H9 (cell line): ENCODE data around the gene TCF25. TPM values are rescaled to one million over a fixed set of nuclear protein-coding genes. Genes with fewer than 3 reads are reported as not detected.

Experiments
- DNase-seq: peaks from one replicate; pipeline ENCODE4 v3.0.0-alpha.2; 2017
- H2AFZ ChIP-seq: one replicate; pipeline ENCODE4 v1.6.1; 2013; ENCODE audit warnings: mild to moderate bottlenecking, low read length, control low read depth, moderate library complexity
- H2AK5ac ChIP-seq: 2 replicates; pipeline ENCODE4 v1.6.1; 2013; ENCODE audit warnings: low read length, control low read depth, mixed read lengths; ENCODE audit not compliant: insufficient read length
- H2BK120ac ChIP-seq: one replicate; pipeline ENCODE4 v1.6.1; 2013; ENCODE audit warnings: low read depth, mild to moderate bottlenecking, low read length, control low read depth, inconsistent platforms; ENCODE audit not compliant: poor library complexity, severe bottlenecking
- H2BK12ac ChIP-seq: 2 replicates; pipeline ENCODE4 v1.6.1; 2013; ENCODE audit warnings: low read length, control low read depth, mixed read lengths, low read depth; ENCODE audit not compliant: insufficient read length
- H2BK15ac ChIP-seq: 2 replicates; pipeline ENCODE4 v1.6.1; 2013; ENCODE audit warnings: low read depth, low read length, control low read depth
- H2BK20ac ChIP-seq: one replicate; pipeline ENCODE4 v1.6.1; 2013; ENCODE audit warnings: low read depth, mild to moderate bottlenecking, low read length, control low read depth, inconsistent platforms; ENCODE audit not compliant: poor library complexity, severe bottlenecking
- H2BK5ac ChIP-seq: 2 replicates; pipeline ENCODE4 v1.6.1; 2013; ENCODE audit warnings: low read length, control low read depth, mixed read lengths; ENCODE audit not compliant: insufficient read length
- H3K14ac ChIP-seq: 2 replicates; pipeline ENCODE4 v1.6.1; 2013; ENCODE audit warnings: low read length, control low read depth; ENCODE audit not compliant: insufficient read depth
- H3K18ac ChIP-seq: 2 replicates; pipeline ENCODE4 v1.6.1; 2013; ENCODE audit warnings: low read depth, mild to moderate bottlenecking, mixed read lengths, low read length, control low read depth; ENCODE audit not compliant: insufficient read length
- H3K23ac ChIP-seq: 2 replicates; pipeline ENCODE4 v1.6.1; 2013; ENCODE audit warnings: low read length, control low read depth, mixed read lengths, low read depth; ENCODE audit not compliant: insufficient read length
- H3K23me2 ChIP-seq: 2 replicates; pipeline ENCODE4 v1.6.1; 2013; ENCODE audit warnings: low read depth, mild to moderate bottlenecking, mixed read lengths, low read length, control low read depth; ENCODE audit not compliant: insufficient read length, poor library complexity, severe bottlenecking
- H3K27ac ChIP-seq: 2 replicates; pipeline ENCODE4 v1.5.1; 2013; ENCODE audit warnings: low read length, control low read depth, mixed read lengths, low read depth; ENCODE audit not compliant: insufficient read length
- H3K27me3 ChIP-seq: 2 replicates; pipeline ENCODE4 v1.6.1; 2013; ENCODE audit warnings: low read length, control low read depth, inconsistent platforms; ENCODE audit not compliant: insufficient read depth
- H3K4ac ChIP-seq: 2 replicates; pipeline ENCODE4 v1.6.1; 2013; ENCODE audit warnings: low read depth, mild to moderate bottlenecking, control low read depth, inconsistent platforms, low read length, moderate library complexity
- H3K4me1 ChIP-seq: 2 replicates; pipeline ENCODE4 v1.6.1; 2013; ENCODE audit warnings: low read length, control low read depth, inconsistent platforms; ENCODE audit not compliant: insufficient read depth
- H3K4me2 ChIP-seq: 2 replicates; pipeline ENCODE4 v1.6.1; 2013; ENCODE audit warnings: low read length, control low read depth, mixed read lengths; ENCODE audit not compliant: insufficient read length, insufficient read depth
- H3K56ac ChIP-seq: 2 replicates; pipeline ENCODE4 v1.6.1; 2013; ENCODE audit warnings: low read depth, mild to moderate bottlenecking, mixed read lengths, low read length, control low read depth; ENCODE audit not compliant: insufficient read length
- H3K79me1 ChIP-seq: 2 replicates; pipeline ENCODE4 v1.6.1; 2013; ENCODE audit warnings: low read depth, mild to moderate bottlenecking, moderate library complexity, low read length, control low read depth, inconsistent platforms; ENCODE audit not compliant: insufficient read depth, poor library complexity, severe bottlenecking
- H3K79me2 ChIP-seq: 2 replicates; pipeline ENCODE4 v1.6.1; 2013; ENCODE audit warnings: low read length, control low read depth, inconsistent platforms; ENCODE audit not compliant: insufficient read depth
- H3K9ac ChIP-seq: 2 replicates; pipeline ENCODE4 v1.6.1; 2013; ENCODE audit warnings: low read length, control low read depth, mixed read lengths; ENCODE audit not compliant: insufficient read length; ENCODE audit errors: extremely low read depth
- H3K9me3 ChIP-seq: one replicate; pipeline ENCODE4 v1.6.1; 2013; ENCODE audit warnings: low read depth, low read length, inconsistent platforms; ENCODE audit not compliant: control insufficient read depth
- H3T11ph ChIP-seq: one replicate; pipeline ENCODE4 v1.6.1; 2013; ENCODE audit warnings: mild to moderate bottlenecking, low read length, control low read depth, inconsistent platforms
- H4K20me1 ChIP-seq: one replicate; pipeline ENCODE4 v1.6.1; 2013; ENCODE audit not compliant: control insufficient read depth, insufficient read length, insufficient read depth
- H4K5ac ChIP-seq: 2 replicates; pipeline ENCODE4 v1.6.1; 2013; ENCODE audit warnings: low read depth, mild to moderate bottlenecking, mixed read lengths, low read length, control low read depth; ENCODE audit not compliant: insufficient read length
- H4K8ac ChIP-seq: replicated peaks from 2 replicates; pipeline ENCODE4 v1.6.1; 2013; ENCODE audit warnings: low read length, control low read depth, mixed read lengths, low read depth; ENCODE audit not compliant: insufficient read length
- H4K91ac ChIP-seq: 2 replicates; pipeline ENCODE4 v1.6.1; 2013; ENCODE audit warnings: low read depth, mild to moderate bottlenecking, moderate library complexity, mixed read lengths, low read length, control low read depth; ENCODE audit not compliant: insufficient read length
- H3K27ac Mint-ChIP-seq, 3 experiments: 2 replicates in 2 of 3; 3 replicates in 1 of 3; pipeline ENCODE4 v1.8.0; 2020 to 2021; ENCODE audit warnings: mixed read lengths in 3 of 3, mild to moderate bottlenecking in 1 of 3, moderate library complexity in 1 of 3
- H3K27me3 Mint-ChIP-seq: 2 replicates; pipeline ENCODE4 v1.8.0; 2021; ENCODE audit warnings: low read depth, mild to moderate bottlenecking, moderate library complexity, mixed read lengths
- H3K36me3 Mint-ChIP-seq, 3 experiments: 2 replicates in 2 of 3; 3 replicates in 1 of 3; pipeline ENCODE4 v1.8.0; 2020 to 2021; ENCODE audit warnings: low read depth in 3 of 3, mixed read lengths in 3 of 3; ENCODE audit not compliant: insufficient read depth in 1 of 3
- H3K4me1 Mint-ChIP-seq, 2 experiments: 2 replicates each; pipeline ENCODE4 v1.8.0; 2020; ENCODE audit warnings: mixed read lengths in 2 of 2
- H3K4me3 Mint-ChIP-seq, 2 experiments: 2 replicates in 1 of 2; 3 replicates in 1 of 2; pipeline ENCODE4 v1.8.0; 2020 to 2021; ENCODE audit warnings: mild to moderate bottlenecking in 2 of 2, mixed read lengths in 2 of 2, moderate library complexity in 1 of 2
- H3K9me3 Mint-ChIP-seq, 2 experiments: 2 replicates in 1 of 2; 3 replicates in 1 of 2; pipeline ENCODE4 v1.8.0; 2020; ENCODE audit warnings: mild to moderate bottlenecking in 2 of 2, mixed read lengths in 2 of 2, moderate library complexity in 1 of 2
- CTCF ChIP-seq: fragments of 200-600 bp; sonication (generic); conservative IDR thresholded peaks from 3 replicates; pipeline ENCODE4 v1.8.0; 2021; ENCODE audit warnings: antibody characterized with exemption, mild to moderate bottlenecking
- WGBS: extraction: QIAGEN DNeasy Blood & Tissue Kit; methylation state at CpG from one replicate; pipeline ENCODE4 v1.1.7; 2013; ENCODE audit warnings: missing lambda C conversion rate, low lambda C conversion rate, mixed read lengths; ENCODE audit not compliant: insufficient read length; ENCODE audit errors: extremely low coverage; 5-methylcytosine and 5-hydroxymethylcytosine counted together
- total RNA-seq: library from RNA; stranded (reverse); gene quantifications from 2 replicates; pipeline ENCODE4 v1.2.1, GENCODE V29; 2021

Gene TCF25
- total RNA-seq, 1 experiment from 2014 or later = 109 TPM

- Mint-ChIP-seq H3K27me3 (no peaks in the 10 kb centered on the region), H3K36me3 (peaks cover 3 to 10% (median 9%) of the 10 kb centered on the region in 3 experiments; a peak in 6 of 7 replicates), H3K27ac (no peak overlapping the region), H3K4me3 (no peak overlapping the region), H3K4me1 (peaks cover 0 to 3% of the 10 kb centered on the region in 2 experiments; a peak in 2 of 4 replicates), H3K9me3 (no peaks in the 10 kb centered on the region)
- H3K9me3 ChIP-seq = no peaks in the 10 kb centered on the region
- H3K4ac ChIP-seq = no peak overlapping the region
- no peak overlapping the region for H2BK15ac ChIP-seq
- no peak overlapping the region for H4K8ac ChIP-seq
- no peak overlapping the region for H2AK5ac ChIP-seq
- no peak overlapping the region for H2BK5ac ChIP-seq
- no CpG with 5 or more reads among the region's 12 CpGs for WGBS
- no peak overlapping the region for H3K18ac ChIP-seq
- H3K14ac ChIP-seq = no peak overlapping the region
- no peak overlapping the region for H2AFZ ChIP-seq
- no peak overlapping the region for H4K5ac ChIP-seq
- H3K27ac ChIP-seq = no peak overlapping the region
- H3K4me2 ChIP-seq = no peak overlapping the region
- H3K56ac ChIP-seq = no peak overlapping the region
- H2BK20ac ChIP-seq = no peak overlapping the region
- no peak overlapping the region for H2BK120ac ChIP-seq
- no peak overlapping the region for H3K23ac ChIP-seq
- H3K9ac ChIP-seq = no peak overlapping the region
- no peaks in the 10 kb centered on the region for H3K79me2 ChIP-seq
- H4K20me1 ChIP-seq = no peaks in the 10 kb centered on the region
- TF ChIP-seq CTCF = no peak
- no peaks in the 10 kb centered on the region for H3K23me2 ChIP-seq
- no peaks in the 10 kb centered on the region for H3K79me1 ChIP-seq
- DNase-seq = no peak
- no peak overlapping the region for H2BK12ac ChIP-seq
- H3T11ph ChIP-seq = no peak overlapping the region
- H3K4me1 ChIP-seq = no peaks in the 10 kb centered on the region
- no peaks in the 10 kb centered on the region for H3K27me3 ChIP-seq
- H4K91ac ChIP-seq = no peak overlapping the region
Observed at GRCh38 chr16:89861648-89862047, 11.7 kb upstream of the TCF25 start.
